NT2/D1 (cell line): Measurements from ENCODE around the gene POU2AF1.

Experiments used
- DNase-seq: peaks from one replicate; pipeline ENCODE4 v3.0.0-alpha.2; 2011; ENCODE audit warnings: low read depth, low spot score
- H3K27me3 ChIP-seq: 2 replicates; pipeline ENCODE4 v1.6.0; 2011; ENCODE audit warnings: mild to moderate bottlenecking; ENCODE audit not compliant: insufficient read length, insufficient read depth
- H3K36me3 ChIP-seq: 2 replicates; pipeline ENCODE4 v1.6.1; 2011; ENCODE audit warnings: mild to moderate bottlenecking, low read length, mixed read lengths; ENCODE audit not compliant: insufficient read depth, insufficient read length
- H3K4me1 ChIP-seq: 2 replicates; pipeline ENCODE4 v1.5.1; 2011; ENCODE audit not compliant: insufficient read depth, insufficient read length
- H3K4me3 ChIP-seq: 2 replicates; pipeline ENCODE4 v1.5.1; 2011; ENCODE audit warnings: low read depth; ENCODE audit not compliant: insufficient read length
- H3K9ac ChIP-seq: 2 replicates; pipeline ENCODE4 v1.6.0; 2011; ENCODE audit warnings: low read depth; ENCODE audit not compliant: insufficient read length
- H3K9me3 ChIP-seq: 2 replicates; pipeline ENCODE4 v1.5.1; 2011; ENCODE audit warnings: mild to moderate bottlenecking, low read length; ENCODE audit not compliant: insufficient read depth
- SUZ12 ChIP-seq: IDR thresholded peaks from 2 replicates; pipeline ENCODE4 v1.6.1; 2011; ENCODE audit not compliant: insufficient read length, insufficient read depth; ENCODE audit errors: extremely low read depth
- YY1 ChIP-seq: IDR thresholded peaks from 2 replicates; pipeline ENCODE4 v1.6.1; 2011; ENCODE audit not compliant: insufficient read length, insufficient read depth
- ZNF274 ChIP-seq: IDR thresholded peaks from 2 replicates; pipeline ENCODE4 v1.6.1; 2011; ENCODE audit warnings: mild to moderate bottlenecking, low read depth, low read length

The POU2AF1 gene, protein sequence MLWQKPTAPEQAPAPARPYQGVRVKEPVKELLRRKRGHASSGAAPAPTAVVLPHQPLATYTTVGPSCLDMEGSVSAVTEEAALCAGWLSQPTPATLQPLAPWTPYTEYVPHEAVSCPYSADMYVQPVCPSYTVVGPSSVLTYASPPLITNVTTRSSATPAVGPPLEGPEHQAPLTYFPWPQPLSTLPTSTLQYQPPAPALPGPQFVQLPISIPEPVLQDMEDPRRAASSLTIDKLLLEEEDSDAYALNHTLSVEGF

DNA sequence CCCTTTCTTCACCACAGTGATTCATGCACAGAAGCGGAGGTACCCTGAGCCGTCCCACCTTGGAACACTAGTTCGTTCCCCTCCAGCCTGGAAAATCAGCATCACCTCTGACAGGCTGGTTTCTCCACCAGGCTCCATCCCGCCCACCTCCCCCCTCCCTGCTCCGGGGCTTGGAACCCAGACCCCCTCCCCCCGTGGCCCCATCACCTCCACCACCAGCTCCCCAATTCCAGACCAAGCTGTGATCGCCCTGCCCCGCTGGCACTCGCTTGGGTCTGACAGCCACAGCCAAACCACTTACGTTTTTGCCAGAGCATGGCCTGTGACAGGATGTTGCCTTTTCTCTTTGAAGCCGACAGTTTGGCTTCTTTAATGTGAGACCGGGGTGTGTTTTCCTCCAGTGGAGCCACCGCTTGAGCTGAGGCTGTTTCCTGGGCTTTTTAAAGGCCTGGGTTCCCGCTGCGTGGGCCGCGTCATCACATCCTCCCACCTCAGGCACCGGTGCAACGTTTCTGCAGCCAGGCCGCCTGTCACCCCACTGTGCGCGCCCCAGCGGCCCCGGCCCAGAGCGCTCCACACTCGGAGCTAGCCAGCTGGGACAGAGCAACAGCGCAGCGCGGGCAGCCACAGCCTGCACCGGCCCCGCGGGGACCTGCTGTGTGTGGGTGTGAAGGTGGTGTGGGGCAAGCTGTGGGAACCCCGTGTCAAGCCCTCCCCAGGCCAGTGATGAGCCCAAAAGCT lies at the start of gene POU2AF1:
TSS of gene POU2AF1 (minus strand) at position 415 of the 741 bp plus-strand sequence. CDS start at position 317, 98 bp downstream.
- no peak for DNase-seq
- Histone ChIP-seq H3K27me3 (no peaks in the 10 kb centered on the region), H3K4me1 (no peaks in the 10 kb centered on the region), H3K36me3 (no peaks in the 10 kb centered on the region), H3K9me3 (no peaks in the 10 kb centered on the region), H3K4me3 (no peak within 1 kb of the TSS), H3K9ac (no peak within 1 kb of the TSS)
- TF ChIP-seq SUZ12 (no peak), YY1 (no peak), ZNF274 (no peak)

DNA sequence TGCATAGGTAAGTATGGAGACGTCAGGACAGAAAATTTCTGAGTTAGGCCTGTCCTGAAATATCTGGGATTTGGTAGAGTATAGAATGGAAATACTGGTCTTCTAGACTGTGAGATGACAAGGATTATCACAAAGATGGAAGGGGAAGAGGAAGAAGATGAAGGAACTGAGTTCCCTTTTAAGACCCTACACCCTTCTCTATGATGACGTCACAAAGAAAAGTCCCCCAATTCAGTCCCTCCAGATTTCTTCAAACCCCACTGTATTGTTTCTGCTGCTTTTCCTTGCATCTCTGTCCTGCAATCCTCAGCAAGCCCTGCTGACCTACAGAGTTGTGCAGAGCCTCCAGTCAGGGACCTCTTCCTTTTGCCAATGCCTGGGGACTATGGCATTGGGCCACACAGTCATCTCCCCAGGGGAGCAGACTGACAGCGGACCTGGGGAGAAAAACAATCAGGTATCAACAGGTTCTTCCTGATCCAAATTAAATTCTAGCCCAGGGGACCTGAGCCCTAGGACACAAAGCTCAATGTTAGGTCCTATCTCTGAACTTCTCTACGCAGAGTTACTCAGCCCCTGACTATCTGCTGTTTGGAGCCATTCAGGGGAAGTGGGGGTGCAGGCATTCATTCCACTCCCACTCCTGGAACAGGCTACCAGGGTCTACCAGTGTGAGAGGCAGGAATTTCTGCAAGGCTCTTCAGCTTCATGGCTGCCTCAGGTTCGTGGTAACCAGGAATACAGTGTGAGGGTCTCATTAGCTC lies 49.2 kb upstream of the POU2AF1 start:
- no peak for TF ChIP-seq SUZ12
- no peak for TF ChIP-seq ZNF274
- TF ChIP-seq YY1: no peak
- Histone ChIP-seq H3K9ac (no peak overlapping the region), H3K27me3 (no peaks in the 10 kb centered on the region), H3K36me3 (no peaks in the 10 kb centered on the region), H3K9me3 (no peaks in the 10 kb centered on the region), H3K4me3 (no peak overlapping the region), H3K4me1 (no peaks in the 10 kb centered on the region)
- DNase-seq: no peak

DNA sequence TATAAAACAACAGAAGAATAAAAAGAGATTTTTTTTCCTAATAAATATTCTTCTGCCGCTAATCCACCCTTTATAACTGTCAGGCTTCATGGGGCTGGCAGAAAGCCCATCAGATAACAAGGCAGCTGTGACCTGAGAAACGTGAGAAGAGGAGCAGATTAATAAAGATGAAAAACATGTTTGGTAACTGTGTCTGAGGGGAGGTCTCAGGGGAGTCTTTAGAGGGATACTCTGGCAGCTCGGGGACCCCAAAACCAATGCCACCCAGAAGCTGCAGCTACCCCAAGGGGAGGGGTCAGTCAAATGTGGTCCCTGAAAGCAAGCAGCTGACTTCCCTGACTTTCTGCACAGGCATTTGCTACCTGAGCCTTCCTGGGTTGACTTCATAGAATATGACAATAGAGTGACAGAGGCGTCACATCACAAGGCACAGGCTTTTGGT lies 48.4 kb upstream of the POU2AF1 start:
- TF ChIP-seq ZNF274 (no peak), YY1 (no peak), SUZ12 (no peak)
- no peaks in the 10 kb centered on the region for H3K4me1 ChIP-seq
- H3K9ac ChIP-seq: no peak overlapping the region
- no peak overlapping the region for H3K4me3 ChIP-seq
- H3K27me3 ChIP-seq: no peaks in the 10 kb centered on the region
- DNase-seq: no peak
- no peaks in the 10 kb centered on the region for H3K9me3 ChIP-seq
- H3K36me3 ChIP-seq: no peaks in the 10 kb centered on the region

DNA sequence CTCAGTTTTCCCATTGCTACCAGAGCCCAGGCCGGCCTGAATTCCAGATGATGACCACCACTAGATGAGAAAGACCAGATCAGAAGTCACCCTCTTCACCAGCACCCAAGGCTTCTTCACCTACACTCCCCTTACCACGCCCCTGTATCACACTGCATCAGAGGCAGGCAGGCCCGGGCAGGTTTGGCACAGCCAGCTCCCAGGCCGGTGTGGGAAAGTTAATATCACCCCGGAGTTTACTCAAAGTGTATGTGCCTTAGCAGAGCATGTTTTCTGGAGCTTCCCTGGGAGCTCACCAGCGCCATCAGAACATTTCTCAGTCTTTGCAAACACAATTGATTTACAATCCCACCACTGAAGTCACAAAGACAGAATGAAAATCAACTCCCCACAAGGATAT lies 47.5 kb upstream of the POU2AF1 start:
- Histone ChIP-seq H3K27me3 (no peaks in the 10 kb centered on the region), H3K9me3 (no peaks in the 10 kb centered on the region), H3K36me3 (no peaks in the 10 kb centered on the region), H3K4me3 (no peak overlapping the region), H3K4me1 (no peaks in the 10 kb centered on the region), H3K9ac (no peak overlapping the region)
- no peak for DNase-seq
- TF ChIP-seq SUZ12: no peak
- no peak for TF ChIP-seq ZNF274
- TF ChIP-seq YY1: no peak

DNA sequence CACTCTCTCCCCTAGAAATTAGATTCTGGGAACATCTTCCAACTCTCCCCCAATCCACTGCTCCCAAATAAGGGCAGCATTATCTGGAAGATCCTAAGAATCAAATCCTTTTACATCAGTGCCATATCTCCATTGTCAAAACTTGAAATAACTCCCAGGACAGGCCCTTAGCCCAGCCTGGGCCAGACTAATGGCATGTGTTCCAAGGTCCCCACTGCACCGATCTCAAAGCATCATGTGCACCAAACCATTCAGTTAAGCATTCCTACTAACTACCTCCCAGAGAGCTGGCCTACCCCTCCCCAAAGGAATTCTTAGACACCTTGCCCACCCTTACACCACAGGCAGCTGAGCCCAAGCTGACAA lies 44.2 kb upstream of the POU2AF1 start:
- no peak overlapping the region for H3K9ac ChIP-seq
- no peaks in the 10 kb centered on the region for H3K27me3 ChIP-seq
- no peak for TF ChIP-seq SUZ12
- TF ChIP-seq YY1: no peak
- TF ChIP-seq ZNF274: no peak
- DNase-seq: no peak
- H3K9me3 ChIP-seq: no peaks in the 10 kb centered on the region
- no peak overlapping the region for H3K4me3 ChIP-seq
- no peaks in the 10 kb centered on the region for H3K4me1 ChIP-seq
- H3K36me3 ChIP-seq: no peaks in the 10 kb centered on the region

DNA sequence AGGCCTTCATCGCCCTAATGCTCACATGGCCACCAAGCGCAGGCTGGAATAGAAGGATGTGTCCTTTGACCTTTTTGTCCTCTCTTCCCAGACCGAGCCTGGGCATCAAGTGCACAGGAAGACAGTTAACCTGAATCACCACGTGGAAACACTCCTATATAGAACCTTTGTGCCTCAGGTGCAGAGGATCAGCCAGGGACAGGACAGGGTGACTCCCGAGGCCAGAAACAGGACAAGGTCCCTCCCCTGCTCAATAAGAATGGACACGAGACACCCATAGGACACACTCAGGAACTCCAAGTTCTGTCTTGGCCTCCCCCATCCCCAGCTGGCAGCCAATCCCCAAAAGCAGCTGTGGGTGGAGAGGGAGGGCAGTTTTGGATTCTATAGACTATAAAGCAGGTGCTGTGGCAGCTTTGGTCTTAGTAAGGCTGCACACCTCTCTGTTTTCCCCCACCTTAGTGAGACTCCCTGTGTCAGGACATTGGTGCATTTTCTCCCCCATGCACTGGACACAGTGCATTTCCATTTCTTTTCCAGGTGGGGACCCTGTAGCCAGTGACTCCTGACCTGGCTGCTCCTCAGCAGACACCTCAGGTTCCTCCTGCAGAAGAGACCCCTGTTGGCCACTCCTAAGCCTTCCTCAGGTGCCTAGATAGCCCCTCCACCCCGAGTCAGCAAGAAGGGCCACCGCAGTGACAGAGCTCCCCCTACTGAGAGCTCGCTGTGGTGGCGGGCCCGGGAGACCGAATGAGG lies 43.6 kb upstream of the POU2AF1 start:
- Histone ChIP-seq H3K27me3 (no peaks in the 10 kb centered on the region), H3K4me3 (no peak overlapping the region), H3K9ac (no peak overlapping the region), H3K36me3 (no peaks in the 10 kb centered on the region), H3K9me3 (no peaks in the 10 kb centered on the region), H3K4me1 (no peaks in the 10 kb centered on the region)
- TF ChIP-seq SUZ12: no peak
- no peak for TF ChIP-seq ZNF274
- TF ChIP-seq YY1: no peak
- peak; percentile 65 for DNase-seq

DNA sequence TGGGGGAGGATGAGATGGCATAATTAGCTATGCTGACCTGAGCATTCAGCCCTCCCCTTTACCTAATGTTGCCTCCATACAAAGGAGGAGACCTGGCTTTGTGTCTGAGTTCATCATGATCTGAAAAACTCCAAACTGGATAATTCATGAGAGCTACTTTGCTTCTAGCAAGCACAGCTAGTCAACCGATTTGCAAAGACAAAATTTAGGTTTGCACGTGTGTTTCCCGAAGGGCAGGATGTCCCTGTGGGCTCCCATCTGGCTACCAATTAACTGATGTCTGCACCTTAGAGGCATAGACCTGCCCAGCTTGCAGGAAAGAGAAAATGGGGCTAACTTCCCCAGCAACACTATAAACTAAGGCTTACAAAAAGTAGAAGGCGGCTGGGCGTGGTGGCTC lies 42.2 kb upstream of the POU2AF1 start:
- H3K27me3 ChIP-seq: no peaks in the 10 kb centered on the region
- no peak for TF ChIP-seq ZNF274
- no peak for TF ChIP-seq YY1
- no peak for TF ChIP-seq SUZ12
- no peaks in the 10 kb centered on the region for H3K9me3 ChIP-seq
- DNase-seq: no peak
- no peak overlapping the region for H3K4me3 ChIP-seq
- no peak overlapping the region for H3K9ac ChIP-seq
- no peaks in the 10 kb centered on the region for H3K36me3 ChIP-seq
- no peaks in the 10 kb centered on the region for H3K4me1 ChIP-seq
